Loucy (cell line): ENCODE results near the gene PURA.

Source experiments
- EZH2phosphoT487 ChIP-seq: fragments of 200-600 bp; IDR thresholded peaks from 2 replicates; pipeline ENCODE4 v1.6.1; 2018; ENCODE audit warnings: antibody characterized with exemption, mild to moderate bottlenecking, moderate library complexity, borderline replicate concordance
- TF ChIP-seq, protein P1 (sequence below): fragments of 200-600 bp; sonication (generic); conservative IDR thresholded peaks from 2 replicates; pipeline ENCODE4 v1.5.1; 2014; ENCODE audit warnings: mild to moderate bottlenecking, antibody characterized with exemption, low read length

GRCh38 chr5:140141241-140141640 lies 27.3 kb downstream of the PURA start:
- TF ChIP-seq, protein P1, sequence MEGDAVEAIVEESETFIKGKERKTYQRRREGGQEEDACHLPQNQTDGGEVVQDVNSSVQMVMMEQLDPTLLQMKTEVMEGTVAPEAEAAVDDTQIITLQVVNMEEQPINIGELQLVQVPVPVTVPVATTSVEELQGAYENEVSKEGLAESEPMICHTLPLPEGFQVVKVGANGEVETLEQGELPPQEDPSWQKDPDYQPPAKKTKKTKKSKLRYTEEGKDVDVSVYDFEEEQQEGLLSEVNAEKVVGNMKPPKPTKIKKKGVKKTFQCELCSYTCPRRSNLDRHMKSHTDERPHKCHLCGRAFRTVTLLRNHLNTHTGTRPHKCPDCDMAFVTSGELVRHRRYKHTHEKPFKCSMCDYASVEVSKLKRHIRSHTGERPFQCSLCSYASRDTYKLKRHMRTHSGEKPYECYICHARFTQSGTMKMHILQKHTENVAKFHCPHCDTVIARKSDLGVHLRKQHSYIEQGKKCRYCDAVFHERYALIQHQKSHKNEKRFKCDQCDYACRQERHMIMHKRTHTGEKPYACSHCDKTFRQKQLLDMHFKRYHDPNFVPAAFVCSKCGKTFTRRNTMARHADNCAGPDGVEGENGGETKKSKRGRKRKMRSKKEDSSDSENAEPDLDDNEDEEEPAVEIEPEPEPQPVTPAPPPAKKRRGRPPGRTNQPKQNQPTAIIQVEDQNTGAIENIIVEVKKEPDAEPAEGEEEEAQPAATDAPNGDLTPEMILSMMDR: no peak
- TF ChIP-seq EZH2phosphoT487: no peak
